HG02763 (cell line): ENCODE measurements around the gene TBX1.
"Not testable (repeated sequence)": the region's sequence is repeated elsewhere in the genome, so short reads cannot be mapped to it uniquely, and the experiment has no call there.

Source experiments
- ATAC-seq: cut with Tn5 transposase; IDR thresholded peaks from one replicate; pipeline ENCODE4 v1.9.1; 2021; ENCODE audit warnings: mild to moderate bottlenecking, moderate library complexity; ENCODE audit not compliant: unreplicated experiment

Gene TBX1

DNA sequence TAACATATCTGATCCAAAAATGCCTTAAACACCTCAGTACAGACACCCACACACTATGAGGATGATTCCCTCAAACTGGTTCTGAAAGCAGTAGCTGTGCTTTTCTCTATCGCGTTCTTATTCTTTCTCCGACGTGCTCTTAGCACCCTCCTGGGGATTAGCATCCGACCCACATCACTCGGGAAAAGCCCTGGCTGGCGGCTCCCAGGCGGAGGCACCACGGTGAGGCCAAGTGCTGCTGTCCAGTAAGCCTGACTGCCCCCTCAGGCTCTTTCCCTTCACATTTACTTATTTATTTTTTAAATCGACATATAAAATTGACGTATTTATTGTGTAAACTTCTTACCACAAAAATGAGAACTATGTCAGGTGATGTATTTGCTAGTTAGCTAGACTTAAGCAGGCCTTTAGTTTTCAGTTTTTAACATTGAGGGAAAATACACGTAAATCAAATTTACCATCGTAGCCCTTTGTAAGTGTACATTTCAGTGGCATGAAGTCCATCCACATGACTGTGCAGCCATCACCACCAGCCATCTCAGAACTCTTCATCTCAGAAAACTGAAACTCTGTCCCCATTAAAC lies 19.2 kb downstream of the TBX1 start:
- no peak for ATAC-seq

DNA sequence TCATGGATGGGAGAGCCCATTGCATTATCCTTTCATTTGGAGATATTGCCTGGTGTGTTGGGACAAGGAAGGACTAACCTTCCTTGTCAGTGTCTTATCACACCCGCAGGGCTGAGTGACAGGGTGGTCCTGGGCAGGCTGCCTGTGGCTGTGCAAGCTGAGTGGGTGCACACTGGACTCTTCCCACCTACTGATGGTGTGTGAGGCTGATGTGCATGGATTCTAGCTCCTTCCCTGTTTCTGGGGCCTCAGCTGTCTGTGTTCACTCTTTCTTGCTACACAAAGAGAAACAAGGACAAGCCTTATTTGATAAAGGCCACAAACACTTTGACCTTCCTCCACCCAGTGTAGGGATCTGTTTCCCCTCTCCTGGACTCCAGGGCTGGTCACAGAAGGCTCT lies 22.0 kb downstream of the TBX1 start:
- no peak for ATAC-seq

DNA sequence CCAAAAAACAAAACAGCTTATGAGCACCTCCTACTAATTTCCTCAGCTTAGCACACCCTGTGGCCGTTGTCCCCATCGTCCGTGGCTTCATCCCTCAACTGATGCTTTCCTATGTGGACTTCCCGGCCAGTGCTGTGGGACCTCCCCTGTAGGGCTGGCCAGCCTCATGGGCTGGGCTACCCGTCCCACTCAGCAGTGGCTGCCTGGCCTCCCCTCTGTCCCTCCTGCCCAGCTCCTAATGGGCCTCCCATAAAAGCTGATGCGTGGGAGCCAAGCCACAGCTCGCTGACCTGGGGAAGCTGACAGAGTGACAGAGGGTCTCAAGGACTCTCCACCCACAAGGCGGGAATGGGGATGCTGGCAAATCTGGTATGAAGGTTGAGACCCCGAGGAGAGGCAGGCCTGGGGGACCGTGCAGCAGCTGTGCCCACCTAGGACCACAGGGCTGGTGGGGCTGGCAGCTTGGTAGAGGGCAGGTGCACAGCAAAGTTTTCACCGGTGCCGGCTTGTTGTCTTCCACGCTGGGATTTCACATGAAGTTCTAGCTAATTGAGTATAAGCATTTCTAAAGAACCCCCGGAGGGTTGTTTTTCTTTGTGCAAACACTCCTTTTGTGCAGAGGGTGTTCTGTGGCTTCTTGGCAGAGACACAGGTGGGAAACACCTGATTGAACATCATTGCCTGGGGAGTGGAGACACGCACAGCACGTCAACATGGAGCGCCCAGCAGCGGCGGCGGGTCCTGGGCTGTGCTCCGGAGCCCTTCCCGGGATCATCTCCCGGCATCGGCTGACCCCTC lies 23.2 kb downstream of the TBX1 start:
- ATAC-seq: no peak

DNA sequence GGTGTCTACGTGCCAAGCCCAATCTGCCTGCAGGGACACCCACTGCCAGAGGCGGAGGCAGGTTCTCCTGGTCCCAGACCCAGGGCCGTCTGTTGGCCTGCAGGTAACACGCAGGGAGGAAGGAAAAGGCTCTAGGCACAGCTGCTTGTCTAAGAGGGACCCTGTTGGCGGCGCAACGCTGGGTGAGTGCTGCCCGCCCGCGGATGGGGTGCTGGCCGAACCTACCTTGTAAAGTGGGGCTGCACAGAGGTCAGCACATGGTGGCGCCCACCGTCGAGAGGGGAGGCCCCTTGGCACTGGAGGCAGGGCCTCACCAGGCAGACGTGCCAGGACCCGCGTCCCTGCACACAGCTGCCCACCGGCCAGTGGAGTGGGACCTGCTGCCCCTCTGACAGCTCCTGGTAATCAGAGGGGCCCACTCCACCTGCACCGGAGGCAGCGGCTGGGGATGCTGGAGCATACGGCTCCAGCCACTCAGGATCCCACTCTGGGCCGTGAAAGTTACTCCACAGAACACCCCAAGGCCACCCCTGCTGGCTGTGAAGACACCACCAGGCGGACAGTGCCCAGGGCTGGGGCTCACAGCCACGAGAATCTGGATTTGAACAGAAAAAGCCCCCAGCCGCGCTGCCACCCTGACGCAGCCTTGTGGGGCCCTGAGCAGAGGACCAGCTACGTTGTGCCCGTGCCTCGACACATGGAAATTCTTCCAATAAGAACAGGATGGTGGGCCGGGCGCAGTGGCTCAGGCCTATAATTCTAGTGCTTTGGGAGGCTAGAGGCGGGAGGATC lies 24.0 kb downstream of the TBX1 start:
- ATAC-seq: no peak

DNA sequence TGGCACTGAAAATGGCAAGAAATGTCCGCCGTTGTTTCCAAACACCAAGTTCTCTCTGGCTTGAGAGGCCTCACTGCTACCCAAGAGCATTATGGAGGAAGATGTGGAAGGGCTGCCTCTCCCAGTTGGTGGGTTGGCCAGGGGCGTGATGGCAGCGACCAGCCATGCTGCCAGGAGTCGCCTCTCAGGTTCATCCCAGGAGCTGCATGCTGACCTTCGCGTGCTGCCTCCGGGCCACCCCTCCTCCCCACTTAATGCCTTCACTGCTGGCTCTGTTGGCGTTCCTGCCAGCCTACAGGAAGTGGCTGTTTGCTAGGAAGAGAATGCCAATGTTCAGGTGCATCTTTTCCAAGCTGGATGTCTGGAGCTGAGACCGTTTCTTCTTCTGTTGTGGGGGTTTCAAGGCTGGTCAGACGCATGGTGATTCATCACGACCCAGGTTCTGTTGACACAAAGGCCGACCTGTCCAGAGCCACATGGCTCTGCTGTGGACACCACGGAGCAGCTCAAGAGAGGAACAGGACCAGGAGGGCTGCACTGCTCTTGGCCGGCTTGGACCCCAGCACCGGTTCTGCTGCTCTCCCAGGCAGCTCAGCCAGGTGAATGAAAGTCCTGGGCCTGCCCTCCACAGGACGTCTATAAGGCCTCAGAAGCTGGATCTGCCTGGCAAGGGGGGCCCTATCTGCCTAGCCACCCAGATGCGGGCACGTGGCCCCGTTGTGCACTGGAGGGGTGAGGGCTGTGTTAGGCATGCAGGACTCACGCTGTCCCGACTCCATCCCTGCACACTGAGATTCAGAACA lies 25.1 kb downstream of the TBX1 start:
- ATAC-seq: no peak

DNA sequence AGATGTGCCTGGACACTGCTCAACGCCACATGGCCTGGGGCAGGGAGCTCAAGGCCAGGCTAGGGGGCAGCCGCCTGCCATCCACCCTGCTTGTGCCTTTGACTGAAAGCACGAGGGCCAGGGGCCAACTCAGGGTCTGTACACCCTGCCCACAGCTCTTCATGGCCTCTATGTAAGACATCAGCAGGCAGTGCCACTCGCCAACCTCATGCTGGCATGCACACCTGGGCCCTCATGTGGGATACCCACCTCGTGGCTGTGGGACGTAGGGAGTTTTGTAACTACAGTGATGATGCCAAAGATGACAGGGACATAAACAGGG lies 25.6 kb downstream of the TBX1 start:
- no peak for ATAC-seq

DNA sequence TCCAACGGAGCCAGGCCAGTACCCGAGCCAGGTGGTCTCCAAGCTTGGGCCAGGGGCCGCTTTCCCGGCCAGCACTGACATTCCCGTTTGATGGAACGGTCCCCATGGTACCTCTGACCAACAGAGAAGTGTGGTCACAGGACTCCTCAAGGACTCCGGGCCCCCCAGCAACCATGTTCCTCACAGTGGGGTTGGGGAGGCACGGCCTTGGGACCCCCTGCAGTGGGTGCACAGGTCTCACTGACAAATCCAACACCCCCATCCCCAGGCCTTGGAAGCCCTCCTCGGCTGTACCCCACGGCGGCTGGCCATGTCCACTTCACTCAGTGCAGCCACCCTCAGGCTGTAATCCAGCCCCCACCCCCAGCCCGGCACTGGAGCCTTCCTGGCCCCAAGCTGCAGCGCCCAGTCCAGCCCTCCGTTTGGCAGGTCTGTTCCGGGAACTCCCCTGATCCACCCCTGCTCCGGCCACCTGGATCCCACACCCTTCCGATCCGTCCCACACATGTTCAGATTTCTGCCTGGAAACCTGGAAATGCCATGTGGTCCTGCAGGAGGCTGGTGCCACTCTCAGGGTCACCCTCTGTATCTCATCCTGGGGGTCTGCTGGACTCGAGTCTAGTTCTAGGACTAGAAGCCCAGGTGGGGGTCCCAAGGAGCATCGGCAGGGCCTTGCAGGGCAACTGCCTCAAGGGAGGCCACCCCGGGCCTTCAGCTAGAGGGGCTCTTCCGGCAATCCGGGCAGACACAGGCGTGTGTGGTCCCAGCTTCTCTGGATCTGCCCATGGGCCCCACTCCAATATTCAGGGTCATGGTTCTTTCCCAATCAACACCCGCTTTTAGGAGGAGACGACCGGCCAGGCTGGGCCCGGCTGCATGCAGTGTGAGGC lies 26.6 kb downstream of the TBX1 start:
- ATAC-seq: no peak

DNA sequence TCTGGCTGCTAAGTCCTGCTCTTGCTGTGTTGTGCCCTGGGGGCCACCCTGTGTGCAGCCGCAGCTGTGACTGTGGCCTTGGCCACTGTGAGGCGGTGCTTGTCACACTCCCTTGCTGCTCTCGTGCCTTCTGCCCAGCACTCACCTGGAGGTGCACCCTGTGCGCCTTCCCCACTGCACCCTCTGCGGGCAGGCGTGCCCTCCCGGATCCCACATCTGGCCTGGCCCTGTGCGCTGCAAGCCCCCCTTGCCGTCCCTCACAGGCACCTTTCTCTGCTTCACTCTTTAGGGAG lies 27.2 kb downstream of the TBX1 start:
- ATAC-seq: no peak

DNA sequence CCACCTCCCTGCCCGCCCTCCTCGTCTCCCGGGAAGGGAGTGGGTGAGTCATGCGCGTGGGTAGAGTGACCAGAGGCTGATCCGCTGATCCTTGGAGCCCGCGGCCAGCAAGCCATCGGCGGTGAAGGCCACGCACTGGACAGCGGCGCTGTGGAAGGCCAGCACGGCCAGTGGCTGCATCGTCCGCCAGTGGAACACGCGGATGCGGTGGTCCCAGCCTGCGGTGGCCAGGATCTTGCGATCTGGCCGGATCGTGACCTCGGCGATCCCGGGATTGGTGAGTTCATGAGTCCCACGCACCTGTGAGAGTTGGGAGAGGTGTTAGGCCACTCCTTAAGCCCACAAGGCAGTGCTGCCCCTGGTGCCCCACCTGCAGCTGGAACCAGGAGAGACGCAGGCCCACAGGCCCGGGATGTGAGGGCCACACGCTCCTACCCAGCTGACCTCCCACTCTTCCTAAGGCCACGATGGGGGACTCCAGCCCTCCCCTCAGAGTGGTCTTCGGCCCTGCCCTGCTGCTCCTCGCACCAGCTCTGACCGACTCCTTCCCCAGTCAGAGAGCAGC lies 28.2 kb downstream of the TBX1 start:
- no peak for ATAC-seq

DNA sequence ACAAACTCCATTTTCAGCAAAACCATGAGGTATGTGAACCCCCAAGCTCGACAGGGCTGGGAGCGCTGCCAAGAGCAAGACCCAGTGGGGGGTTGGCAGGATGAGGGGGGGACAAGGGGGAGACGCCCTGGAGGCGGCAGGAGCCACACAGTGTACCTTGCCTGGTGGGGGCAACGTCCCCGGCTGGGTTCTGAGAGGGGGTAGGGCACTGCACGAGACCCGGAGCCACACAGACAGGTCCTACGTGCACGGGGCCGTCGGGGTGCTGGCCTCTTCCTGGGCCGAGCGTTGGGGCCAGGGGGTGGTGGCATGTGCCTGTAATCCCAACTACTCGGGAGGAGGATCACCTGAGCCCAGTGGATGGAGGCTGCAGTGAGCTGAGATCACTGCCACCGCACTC lies 28.8 kb downstream of the TBX1 start:
- no peak for ATAC-seq

DNA sequence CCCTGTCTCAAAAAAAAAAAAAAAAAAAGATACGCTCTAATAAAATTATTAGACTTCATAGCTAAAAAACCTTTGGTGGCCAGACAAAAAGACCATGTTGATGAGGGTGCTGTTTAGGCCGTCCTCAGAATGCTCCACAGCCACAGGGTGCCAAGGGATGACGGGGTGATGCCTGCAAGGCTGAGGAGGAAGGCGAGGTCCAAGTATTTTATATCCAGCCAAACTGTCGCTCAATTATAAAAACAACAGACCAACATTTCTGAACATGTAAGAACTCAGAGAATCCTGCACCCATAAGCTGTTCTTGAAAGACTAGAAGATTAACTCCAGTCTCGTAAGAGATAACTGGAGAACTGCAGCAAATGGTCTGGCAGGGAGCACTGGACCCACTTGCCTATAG lies 29.2 kb downstream of the TBX1 start:
- no peak for ATAC-seq

DNA sequence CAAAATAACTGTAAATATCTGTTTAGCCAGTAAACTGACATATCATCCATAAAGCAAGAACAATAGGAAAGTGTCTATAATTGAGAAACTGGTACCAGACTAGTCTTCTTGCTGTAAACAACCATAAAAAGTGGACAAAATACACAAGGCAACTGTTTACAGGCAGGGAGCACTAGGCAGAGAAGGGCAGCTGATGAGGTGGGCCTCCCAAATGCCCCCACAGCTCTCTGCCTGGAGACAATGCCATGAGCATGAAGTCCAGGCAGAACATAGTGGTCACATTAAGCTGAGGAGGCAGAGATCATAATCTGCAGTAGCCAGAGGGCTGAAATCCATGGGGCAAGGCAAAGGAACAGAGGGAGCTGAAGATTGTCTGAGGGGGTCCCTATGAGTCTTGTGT lies 30.7 kb downstream of the TBX1 start:
- ATAC-seq: no peak

DNA sequence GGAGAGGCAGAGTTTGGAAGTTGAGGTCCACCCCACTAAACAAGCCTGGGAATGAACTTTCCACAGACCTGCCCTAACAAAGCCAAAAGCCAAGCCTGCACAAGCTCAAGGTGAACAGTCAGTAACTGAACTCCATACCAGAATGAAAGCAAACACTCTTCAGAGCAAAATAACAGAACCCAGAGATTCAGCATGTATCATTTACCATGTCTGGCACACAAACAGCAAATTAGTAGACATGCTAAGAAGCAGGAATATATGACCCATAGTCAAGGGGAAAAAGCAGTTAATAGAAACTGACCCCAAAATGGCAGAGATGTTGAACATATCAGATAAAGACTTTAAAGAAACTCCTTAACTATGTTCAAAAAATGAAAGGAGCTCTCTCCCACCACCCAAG lies 31.3 kb downstream of the TBX1 start:
- no peak for ATAC-seq

DNA sequence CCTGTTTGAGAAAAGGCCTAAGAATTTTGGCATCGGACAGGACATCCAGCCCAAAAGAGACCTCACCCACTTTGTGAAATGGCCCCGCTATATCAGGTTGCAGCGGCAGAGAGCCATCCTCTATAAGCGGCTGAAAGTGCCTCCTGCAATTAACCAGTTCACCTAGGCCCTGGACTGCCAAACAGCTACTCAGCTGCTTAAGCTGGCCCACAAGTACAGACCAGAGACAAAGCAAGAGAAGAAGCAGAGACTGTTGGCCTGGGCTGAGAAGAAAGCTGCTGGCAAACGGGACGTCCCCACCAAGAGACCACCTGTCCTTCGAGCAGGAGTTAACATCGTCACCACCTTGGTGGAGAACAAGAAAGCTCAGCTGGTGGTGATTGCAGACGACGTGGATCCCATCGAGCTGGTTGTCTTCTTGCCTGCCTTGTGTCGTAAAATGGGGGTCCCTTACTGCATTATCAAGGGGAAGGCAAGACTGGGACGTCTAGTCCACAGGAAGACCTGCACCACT lies 31.9 kb downstream of the TBX1 start:
- ATAC-seq: not testable (repeated sequence)

DNA sequence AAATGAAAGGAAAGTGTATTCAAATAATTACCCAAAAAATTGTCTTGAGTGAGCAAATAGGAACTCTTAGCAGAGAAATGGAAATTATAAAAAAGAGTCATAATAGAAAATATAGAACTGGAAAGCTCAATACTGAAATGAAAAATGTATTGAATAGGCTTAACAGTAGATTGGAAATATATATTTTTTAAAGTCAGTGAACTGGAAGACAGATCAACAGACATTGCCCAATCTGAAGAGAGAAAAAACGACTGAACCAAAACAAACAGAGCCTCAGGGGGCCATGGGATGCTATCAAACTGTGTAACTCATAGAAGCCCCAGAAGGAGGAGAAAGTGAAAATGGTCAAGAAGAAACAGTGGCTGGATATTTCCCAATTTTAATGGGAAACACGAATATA lies 32.6 kb downstream of the TBX1 start:
- ATAC-seq: no peak

DNA sequence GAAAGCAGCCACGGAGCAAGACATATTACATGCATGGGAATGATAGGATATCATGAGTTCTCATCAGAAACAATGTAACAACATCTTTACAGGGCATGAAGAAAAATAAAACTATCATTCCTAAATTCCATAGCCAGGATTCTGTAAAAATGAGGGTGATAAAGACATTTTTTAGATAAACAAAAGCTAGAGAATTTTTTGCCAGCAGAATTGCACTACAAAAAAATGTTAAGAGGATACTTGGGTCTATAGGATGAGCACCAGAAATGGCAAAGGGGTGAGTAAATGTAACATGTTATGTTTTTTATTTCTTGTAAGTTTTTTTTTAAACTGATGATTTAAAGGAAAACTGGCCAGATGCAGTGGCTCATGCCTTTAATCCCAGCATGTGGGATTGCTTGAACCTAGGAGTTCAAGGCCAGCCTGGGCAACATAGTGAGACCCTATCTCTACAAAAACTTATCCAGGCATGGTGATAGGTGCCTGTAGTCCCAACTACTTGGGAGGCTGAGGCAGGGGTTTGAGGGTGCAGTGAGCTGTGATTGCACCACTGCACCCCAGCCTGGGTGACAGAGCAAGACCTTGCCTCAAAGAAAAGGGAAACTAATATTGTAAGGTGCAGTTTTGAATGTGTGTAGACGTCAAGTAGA lies 33.2 kb downstream of the TBX1 start:
- no peak for ATAC-seq

DNA sequence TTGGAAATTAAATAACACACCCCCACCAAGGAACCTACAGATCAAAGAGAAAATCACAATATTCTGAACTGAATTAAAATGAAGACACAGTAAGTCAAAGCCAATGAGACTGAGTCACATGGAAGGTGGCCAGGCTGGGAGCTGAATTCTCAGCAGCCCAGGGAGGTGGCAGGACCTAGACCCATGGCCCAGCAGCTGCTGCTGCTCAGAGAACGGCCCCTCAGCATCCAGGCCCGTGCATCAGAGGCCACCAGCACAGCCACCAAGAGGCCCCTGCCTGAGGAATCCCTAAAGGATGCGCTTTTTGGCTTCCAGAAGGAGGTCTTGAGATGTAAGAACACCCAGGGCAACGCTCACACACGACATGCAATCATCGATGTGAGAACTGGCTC lies 35.0 kb downstream of the TBX1 start:
- no peak for ATAC-seq

DNA sequence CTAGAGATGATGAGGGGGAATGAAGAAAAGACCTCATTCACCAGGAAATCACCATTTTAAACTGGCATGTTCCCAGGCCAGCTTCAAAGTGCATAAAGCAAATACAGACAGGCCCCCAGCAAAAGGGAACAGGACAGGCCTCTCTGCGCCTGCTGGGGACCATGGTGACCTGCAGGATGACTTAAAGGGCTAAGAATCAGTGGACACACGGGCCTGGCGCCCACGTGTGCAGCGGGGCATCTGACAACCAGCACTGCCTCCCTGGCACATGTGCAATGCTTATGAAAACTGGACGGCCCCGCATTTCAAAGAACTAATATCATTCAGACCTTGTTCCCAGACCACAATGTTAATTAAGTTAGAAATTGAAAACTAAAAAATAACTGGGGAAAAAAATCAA lies 35.6 kb downstream of the TBX1 start:
- no peak for ATAC-seq
